ENCODE data around the gene RND3.

DNA sequence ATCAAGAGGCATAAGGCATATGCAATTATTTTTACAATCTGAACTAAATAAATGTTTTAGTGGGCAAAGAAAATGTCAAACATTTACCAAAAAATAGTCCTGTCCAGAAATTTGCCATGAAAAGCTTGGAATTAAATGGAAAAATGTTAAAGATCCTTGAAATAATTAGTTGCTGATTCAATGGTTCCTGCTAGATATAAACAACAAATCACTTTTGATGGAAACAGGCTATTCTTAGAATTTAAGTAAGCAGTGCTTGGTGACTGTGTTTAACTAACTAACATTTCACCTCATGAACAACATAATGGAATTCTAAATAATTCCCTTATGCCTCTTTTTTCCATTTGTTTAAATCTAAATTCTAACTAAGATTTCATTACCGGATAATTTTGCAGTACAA is 3.9 kb downstream of the RND3 start:
- TF ChIP-seq, protein P1, sequence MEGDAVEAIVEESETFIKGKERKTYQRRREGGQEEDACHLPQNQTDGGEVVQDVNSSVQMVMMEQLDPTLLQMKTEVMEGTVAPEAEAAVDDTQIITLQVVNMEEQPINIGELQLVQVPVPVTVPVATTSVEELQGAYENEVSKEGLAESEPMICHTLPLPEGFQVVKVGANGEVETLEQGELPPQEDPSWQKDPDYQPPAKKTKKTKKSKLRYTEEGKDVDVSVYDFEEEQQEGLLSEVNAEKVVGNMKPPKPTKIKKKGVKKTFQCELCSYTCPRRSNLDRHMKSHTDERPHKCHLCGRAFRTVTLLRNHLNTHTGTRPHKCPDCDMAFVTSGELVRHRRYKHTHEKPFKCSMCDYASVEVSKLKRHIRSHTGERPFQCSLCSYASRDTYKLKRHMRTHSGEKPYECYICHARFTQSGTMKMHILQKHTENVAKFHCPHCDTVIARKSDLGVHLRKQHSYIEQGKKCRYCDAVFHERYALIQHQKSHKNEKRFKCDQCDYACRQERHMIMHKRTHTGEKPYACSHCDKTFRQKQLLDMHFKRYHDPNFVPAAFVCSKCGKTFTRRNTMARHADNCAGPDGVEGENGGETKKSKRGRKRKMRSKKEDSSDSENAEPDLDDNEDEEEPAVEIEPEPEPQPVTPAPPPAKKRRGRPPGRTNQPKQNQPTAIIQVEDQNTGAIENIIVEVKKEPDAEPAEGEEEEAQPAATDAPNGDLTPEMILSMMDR (IDR thresholded peaks at IDR 0.05; ENCODE audit: insufficient read depth, low read length): no peak
- TF ChIP-seq POLR2AphosphoS5 (IDR thresholded peaks at IDR 0.05; ENCODE audit: low read depth) (no peak), SPI1 (IDR thresholded peaks at IDR 0.05; ENCODE audit: borderline replicate concordance, low read depth) (no peak)
